ENCODE measurements around the gene MYLK2. TPM values are rescaled to one million over a fixed set of nuclear protein-coding genes. Genes with fewer than 3 reads are reported as not detected.

Gene MYLK2
- polyA plus RNA-seq, 1 donor from 2014 or later: 0.22 TPM

DNA sequence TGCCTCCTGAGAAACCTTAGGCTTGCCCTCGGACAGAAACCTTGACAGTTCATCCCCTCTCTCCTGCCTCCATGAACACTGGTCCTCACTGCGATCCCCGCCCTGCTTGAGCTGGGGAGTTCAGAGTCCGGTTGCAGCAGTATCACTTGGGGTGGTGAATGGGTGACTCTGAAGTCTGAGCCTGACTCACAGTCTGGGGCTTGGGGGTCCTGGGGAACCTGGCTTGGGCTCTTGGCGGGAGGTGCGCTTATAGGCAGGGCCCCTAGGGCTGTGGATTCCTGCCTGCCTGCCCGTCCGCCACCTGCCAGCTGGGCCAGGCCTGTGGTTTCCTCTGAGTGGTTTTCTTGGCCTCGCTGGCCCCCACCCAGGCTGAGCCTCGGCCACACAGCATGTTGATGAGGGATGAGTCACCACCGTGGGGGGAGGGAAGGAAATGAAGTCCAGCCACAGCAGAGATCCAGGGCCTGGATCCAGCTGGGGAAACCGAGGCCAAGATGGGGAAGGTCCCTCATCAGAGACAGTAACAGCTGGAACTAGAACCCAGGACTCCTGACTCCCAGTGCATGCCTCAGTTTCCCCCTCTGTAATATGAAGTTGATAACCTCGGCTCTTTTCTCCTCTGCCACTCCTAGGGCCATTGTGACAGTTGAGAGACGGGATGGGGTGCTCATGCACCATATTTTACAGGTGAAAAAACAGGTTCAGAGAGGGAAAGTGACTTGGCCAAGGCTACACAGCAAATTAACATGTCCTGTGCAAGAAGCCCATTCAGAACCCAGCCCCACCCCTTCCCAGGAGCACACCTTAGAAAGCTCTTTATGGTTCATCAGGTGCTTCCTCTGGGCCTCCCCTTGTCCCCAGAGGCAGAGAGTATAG is 17.1 kb downstream of the MYLK2 start:
- Histone ChIP-seq H3K9me3 (ENCODE audit: low read length) (no peaks in the 10 kb centered on the region), H3K36me3 (ENCODE audit: insufficient read depth, low read length) (no peaks in the 10 kb centered on the region), H2AFZ (ENCODE audit: low read depth, low read length) (no peak overlapping the region), H3K4me3 (ENCODE audit: low read length) (no peak overlapping the region), H3K79me2 (replicated peaks; ENCODE audit: insufficient read depth, low read length) (no peaks in the 10 kb centered on the region), H3K27ac (ENCODE audit: low read length) (no peak overlapping the region), H3K27me3 (ENCODE audit: insufficient read depth, low read depth, low read length) (no peaks in the 10 kb centered on the region), H3F3A (ENCODE audit: insufficient read depth, low read length, poor library complexity, severe bottlenecking) (no peaks in the 10 kb centered on the region), H3K9ac (ENCODE audit: low read length) (no peak overlapping the region), H3K4me2 (ENCODE audit: low read length) (no peak overlapping the region), H4K20me1 (ENCODE audit: insufficient read depth) (no peaks in the 10 kb centered on the region), H3K9me2 (ENCODE audit: insufficient read depth, low read length) (no peaks in the 10 kb centered on the region)
- no peak for TF ChIP-seq EZH2 (IDR thresholded peaks at IDR 0.05; ENCODE audit: borderline replicate concordance, insufficient read depth, low read length, poor library complexity, severe bottlenecking)
- TF ChIP-seq TAF1 (IDR thresholded peaks at IDR 0.05; ENCODE audit: low read depth): no peak
- TF ChIP-seq RAD21 (conservative IDR thresholded peaks at IDR 0.05): no peak
- TF ChIP-seq, protein P1, sequence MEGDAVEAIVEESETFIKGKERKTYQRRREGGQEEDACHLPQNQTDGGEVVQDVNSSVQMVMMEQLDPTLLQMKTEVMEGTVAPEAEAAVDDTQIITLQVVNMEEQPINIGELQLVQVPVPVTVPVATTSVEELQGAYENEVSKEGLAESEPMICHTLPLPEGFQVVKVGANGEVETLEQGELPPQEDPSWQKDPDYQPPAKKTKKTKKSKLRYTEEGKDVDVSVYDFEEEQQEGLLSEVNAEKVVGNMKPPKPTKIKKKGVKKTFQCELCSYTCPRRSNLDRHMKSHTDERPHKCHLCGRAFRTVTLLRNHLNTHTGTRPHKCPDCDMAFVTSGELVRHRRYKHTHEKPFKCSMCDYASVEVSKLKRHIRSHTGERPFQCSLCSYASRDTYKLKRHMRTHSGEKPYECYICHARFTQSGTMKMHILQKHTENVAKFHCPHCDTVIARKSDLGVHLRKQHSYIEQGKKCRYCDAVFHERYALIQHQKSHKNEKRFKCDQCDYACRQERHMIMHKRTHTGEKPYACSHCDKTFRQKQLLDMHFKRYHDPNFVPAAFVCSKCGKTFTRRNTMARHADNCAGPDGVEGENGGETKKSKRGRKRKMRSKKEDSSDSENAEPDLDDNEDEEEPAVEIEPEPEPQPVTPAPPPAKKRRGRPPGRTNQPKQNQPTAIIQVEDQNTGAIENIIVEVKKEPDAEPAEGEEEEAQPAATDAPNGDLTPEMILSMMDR (IDR thresholded peaks at IDR 0.05; ENCODE audit: poor library complexity, severe bottlenecking): no peak
- TF ChIP-seq MXI1 (conservative IDR thresholded peaks at IDR 0.05; ENCODE audit: poor library complexity, severe bottlenecking): no peak
- TF ChIP-seq SMC3 (conservative IDR thresholded peaks at IDR 0.05; ENCODE audit: poor library complexity): no peak

DNA sequence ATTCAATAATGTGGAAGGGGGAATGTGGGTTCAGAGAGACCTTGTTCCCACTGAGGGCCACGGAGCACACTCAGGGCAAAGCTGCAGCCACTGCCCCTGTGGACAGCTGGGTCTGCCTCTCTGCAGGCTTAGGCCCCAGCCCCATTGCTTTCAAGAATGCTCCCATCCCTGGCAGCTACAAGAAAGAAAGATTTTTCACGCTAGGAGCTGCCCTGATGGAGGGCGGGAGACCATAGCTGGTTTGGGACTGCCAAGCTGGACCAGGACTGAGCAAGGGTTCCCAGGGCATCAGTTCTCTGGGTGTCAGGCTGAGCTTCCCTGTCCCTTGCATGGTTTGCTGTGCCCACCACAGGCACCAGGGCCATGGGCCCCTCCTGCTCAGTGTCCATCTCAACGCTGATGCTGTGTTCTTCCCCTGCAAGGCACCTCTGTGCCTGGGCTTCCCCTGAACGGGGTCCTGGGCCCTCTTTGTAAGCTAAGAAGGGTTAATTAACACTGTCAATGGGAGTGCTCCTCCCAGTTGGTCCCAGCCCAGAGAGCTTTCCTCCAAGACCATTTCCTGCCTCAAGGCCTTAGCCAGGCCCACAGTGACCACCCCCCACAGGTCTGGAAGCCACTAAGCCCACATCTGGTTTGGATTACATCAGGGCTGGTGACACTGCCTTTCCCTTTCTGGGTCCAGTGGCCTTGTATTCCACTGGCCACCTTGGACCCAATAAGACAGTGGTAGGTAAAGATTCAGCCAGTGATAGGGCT is 17.9 kb downstream of the MYLK2 start:
- Histone ChIP-seq H3K9me3 (ENCODE audit: low read length) (no peaks in the 10 kb centered on the region), H3K9me2 (ENCODE audit: insufficient read depth, low read length) (no peaks in the 10 kb centered on the region), H3K79me2 (replicated peaks; ENCODE audit: insufficient read depth, low read length) (no peaks in the 10 kb centered on the region), H4K20me1 (ENCODE audit: insufficient read depth) (no peaks in the 10 kb centered on the region), H3K9ac (ENCODE audit: low read length) (no peak overlapping the region), H2AFZ (ENCODE audit: low read depth, low read length) (no peak overlapping the region), H3F3A (ENCODE audit: insufficient read depth, low read length, poor library complexity, severe bottlenecking) (no peaks in the 10 kb centered on the region), H3K4me2 (ENCODE audit: low read length) (no peak overlapping the region), H3K27me3 (ENCODE audit: insufficient read depth, low read depth, low read length) (no peaks in the 10 kb centered on the region), H3K27ac (ENCODE audit: low read length) (no peak overlapping the region), H3K36me3 (ENCODE audit: insufficient read depth, low read length) (no peaks in the 10 kb centered on the region), H3K4me3 (ENCODE audit: low read length) (no peak overlapping the region)
- no peak for TF ChIP-seq EP300 (conservative IDR thresholded peaks at IDR 0.05; ENCODE audit: poor library complexity, severe bottlenecking)
- no peak for TF ChIP-seq TAF1 (IDR thresholded peaks at IDR 0.05; ENCODE audit: low read depth)
- no peak for TF ChIP-seq MXI1 (conservative IDR thresholded peaks at IDR 0.05; ENCODE audit: poor library complexity, severe bottlenecking)
- TF ChIP-seq, protein P1 (IDR thresholded peaks at IDR 0.05; ENCODE audit: poor library complexity, severe bottlenecking): no peak
- no peak for TF ChIP-seq POLR2AphosphoS5 (IDR thresholded peaks at IDR 0.05)
- no peak for TF ChIP-seq RAD21 (conservative IDR thresholded peaks at IDR 0.05)
- TF ChIP-seq, protein P2, sequence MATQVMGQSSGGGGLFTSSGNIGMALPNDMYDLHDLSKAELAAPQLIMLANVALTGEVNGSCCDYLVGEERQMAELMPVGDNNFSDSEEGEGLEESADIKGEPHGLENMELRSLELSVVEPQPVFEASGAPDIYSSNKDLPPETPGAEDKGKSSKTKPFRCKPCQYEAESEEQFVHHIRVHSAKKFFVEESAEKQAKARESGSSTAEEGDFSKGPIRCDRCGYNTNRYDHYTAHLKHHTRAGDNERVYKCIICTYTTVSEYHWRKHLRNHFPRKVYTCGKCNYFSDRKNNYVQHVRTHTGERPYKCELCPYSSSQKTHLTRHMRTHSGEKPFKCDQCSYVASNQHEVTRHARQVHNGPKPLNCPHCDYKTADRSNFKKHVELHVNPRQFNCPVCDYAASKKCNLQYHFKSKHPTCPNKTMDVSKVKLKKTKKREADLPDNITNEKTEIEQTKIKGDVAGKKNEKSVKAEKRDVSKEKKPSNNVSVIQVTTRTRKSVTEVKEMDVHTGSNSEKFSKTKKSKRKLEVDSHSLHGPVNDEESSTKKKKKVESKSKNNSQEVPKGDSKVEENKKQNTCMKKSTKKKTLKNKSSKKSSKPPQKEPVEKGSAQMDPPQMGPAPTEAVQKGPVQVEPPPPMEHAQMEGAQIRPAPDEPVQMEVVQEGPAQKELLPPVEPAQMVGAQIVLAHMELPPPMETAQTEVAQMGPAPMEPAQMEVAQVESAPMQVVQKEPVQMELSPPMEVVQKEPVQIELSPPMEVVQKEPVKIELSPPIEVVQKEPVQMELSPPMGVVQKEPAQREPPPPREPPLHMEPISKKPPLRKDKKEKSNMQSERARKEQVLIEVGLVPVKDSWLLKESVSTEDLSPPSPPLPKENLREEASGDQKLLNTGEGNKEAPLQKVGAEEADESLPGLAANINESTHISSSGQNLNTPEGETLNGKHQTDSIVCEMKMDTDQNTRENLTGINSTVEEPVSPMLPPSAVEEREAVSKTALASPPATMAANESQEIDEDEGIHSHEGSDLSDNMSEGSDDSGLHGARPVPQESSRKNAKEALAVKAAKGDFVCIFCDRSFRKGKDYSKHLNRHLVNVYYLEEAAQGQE (IDR thresholded peaks at IDR 0.05; ENCODE audit: borderline replicate concordance): no peak
- TF ChIP-seq SMC3 (conservative IDR thresholded peaks at IDR 0.05; ENCODE audit: poor library complexity): no peak
- no peak for TF ChIP-seq EZH2 (IDR thresholded peaks at IDR 0.05; ENCODE audit: borderline replicate concordance, insufficient read depth, low read length, poor library complexity, severe bottlenecking)

Data from neural cell (in vitro differentiated cells).